GM21381 (cell line): ENCODE data around the gene TUBB4B.

Experiments
- ATAC-seq: cut with Tn5 transposase; IDR thresholded peaks from one replicate; pipeline ENCODE4 v1.9.1; 2021; ENCODE audit warnings: mild to moderate bottlenecking, moderate library complexity; ENCODE audit not compliant: unreplicated experiment

TUBB4B gene

GRCh38 chr9:137225699-137226331, 15.3 kb upstream of the TUBB4B start:
- ATAC-seq: no peak

GRCh38 chr9:137226338-137227053, 14.6 kb upstream of the TUBB4B start:
- no peak for ATAC-seq

- ATAC-seq: no peak
These were observed 13.8 kb upstream of the TUBB4B start, which contains the start of gene RNF224 for GRCh38 chr9:137227054-137227852. RNF224 (plus strand) TSS chr9:137227502; CDS start chr9:137228336, 834 bp downstream.

- ATAC-seq: no peak
These were observed 13.1 kb upstream of the TUBB4B start for GRCh38 chr9:137227853-137228505.

- no peak for ATAC-seq
These were observed 12.6 kb upstream of the TUBB4B start for GRCh38 chr9:137228506-137228967.

- no peak for ATAC-seq
These were observed 11.9 kb upstream of the TUBB4B start for GRCh38 chr9:137228968-137229896.

GRCh38 chr9:137229903-137230704, 11.0 kb upstream of the TUBB4B start:
- ATAC-seq: no peak

- ATAC-seq: no peak
These were observed 10.2 kb upstream of the TUBB4B start, which contains the start of gene SLC34A3 for GRCh38 chr9:137230705-137231371. SLC34A3 (plus strand) TSS chr9:137230901; CDS start chr9:137231703, 802 bp downstream.

- no peak for ATAC-seq
These were observed 9.6 kb upstream of the TUBB4B start for GRCh38 chr9:137231372-137232039.

- no peak for ATAC-seq
These were observed 9.0 kb upstream of the TUBB4B start for GRCh38 chr9:137232101-137232500.

GRCh38 chr9:137232510-137232909, 8.6 kb upstream of the TUBB4B start:
- ATAC-seq: no peak

GRCh38 chr9:137233143-137233980, 7.7 kb upstream of the TUBB4B start:
- no peak for ATAC-seq

- ATAC-seq: no peak
These were observed 6.9 kb upstream of the TUBB4B start for GRCh38 chr9:137234055-137234697.

GRCh38 chr9:137234758-137235423, 6.2 kb upstream of the TUBB4B start:
- no peak for ATAC-seq

- no peak for ATAC-seq
These were observed 5.5 kb upstream of the TUBB4B start for GRCh38 chr9:137235424-137236237.
